SH-SY5Y (cell line): ENCODE data around the gene CABP7.

Source experiments
- GATA2 ChIP-seq: IDR thresholded peaks from 2 replicates; pipeline ENCODE4 v1.6.1; 2011; ENCODE audit warnings: mild to moderate bottlenecking, low read depth, low read length
- GATA3 ChIP-seq: IDR thresholded peaks from 2 replicates; pipeline ENCODE4 v1.6.1; 2011; ENCODE audit warnings: low read depth, mild to moderate bottlenecking, low read length, moderate library complexity

DNA sequence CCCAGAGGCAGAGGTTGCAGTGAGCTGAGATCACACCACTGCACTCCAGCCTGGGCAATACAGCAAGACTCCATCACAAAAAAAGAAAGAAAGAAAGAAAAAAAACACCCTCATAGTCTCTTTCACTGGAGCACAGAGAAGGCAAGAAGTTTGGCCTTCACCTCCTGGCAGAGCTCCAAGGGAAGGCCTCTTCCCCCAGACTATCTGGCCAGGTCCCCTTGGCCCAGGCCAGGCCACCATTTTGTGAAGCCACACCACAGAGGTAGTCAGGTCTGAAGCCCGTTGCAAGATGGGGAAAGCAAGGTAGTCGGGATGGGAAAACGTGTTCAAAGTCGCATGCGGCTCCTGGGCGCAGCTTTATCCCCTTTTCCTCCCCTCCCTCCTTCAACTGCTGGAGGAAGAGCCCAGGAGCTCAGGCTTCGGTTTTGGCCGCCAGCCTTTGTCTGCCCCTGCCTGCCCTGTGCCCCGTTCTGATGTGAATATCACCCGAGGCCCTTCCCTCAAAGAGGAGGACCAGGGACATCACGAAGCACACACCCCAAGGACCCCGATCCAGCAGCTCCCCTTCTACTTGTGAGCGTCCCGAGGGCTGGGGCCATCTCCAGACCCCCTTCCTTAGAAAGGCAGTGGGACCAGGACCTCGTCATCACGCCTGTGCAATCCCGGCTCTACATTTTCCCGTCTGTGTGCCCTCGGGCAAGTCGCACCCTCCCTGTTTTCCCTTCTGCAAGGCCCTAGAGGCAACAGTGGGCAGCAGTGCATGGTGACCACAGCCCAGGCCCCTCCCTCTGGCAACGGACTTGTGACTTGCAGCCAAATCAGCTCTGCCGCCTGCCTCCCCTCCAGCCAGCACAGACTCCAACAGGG, 17.7 kb downstream of the CABP7 start:
- TF ChIP-seq GATA3 (no peak), GATA2 (no peak)
